H1 (cell line): ENCODE data around the gene AVPR2. TPM values are rescaled to one million over a fixed set of nuclear protein-coding genes. Genes with fewer than 3 reads are reported as not detected.
A peak's percentile ranks its signal among the peaks of the same experiment; 100 is the strongest.

Experiments used
- CTCF ChIA-PET: fragments of 300-600 bp; sonication (Branson Sonifier 250); formaldehyde crosslinking; loops from one replicate; lab custom pipeline; 2021; ENCODE audit not compliant: partially characterized antibody; lab: Charles Lee
- POLR2A ChIA-PET: fragments of 300-600 bp; sonication (Branson Sonifier 250); formaldehyde crosslinking; loops from one replicate; lab custom pipeline; 2021; ENCODE audit warnings: inconsistent platforms; ENCODE audit not compliant: partially characterized antibody; lab: Charles Lee
- DNase-seq, 2 experiments: peaks; one replicate each; pipeline versions ENCODE4 v3.0.0 to v3.0.0-alpha.2; 2010 to 2022; ENCODE audit warnings: low spot score in 2 of 2, low read depth in 1 of 2, mixed read lengths in 1 of 2
- FAIRE-seq: peaks from 2 replicates; lab custom pipeline; 2011; peaks lifted over from hg19 to GRCh38; lab: Jason Lieb, UNC
- H2AFZ ChIP-seq: 2 replicates; pipeline ENCODE4 v1.8.1; 2012; ENCODE audit warnings: low read length, inconsistent platforms
- H2AK5ac ChIP-seq: 2 replicates; pipeline ENCODE4 v1.6.1; 2013; ENCODE audit warnings: low read depth, low read length
- H2BK120ac ChIP-seq: replicated peaks from 2 replicates; pipeline ENCODE3; 2013; ENCODE audit warnings: low read depth, low read length, inconsistent platforms
- H2BK12ac ChIP-seq: 2 replicates; pipeline ENCODE4 v1.6.1; 2013; ENCODE audit warnings: low read depth, low read length
- H2BK15ac ChIP-seq: 2 replicates; pipeline ENCODE4 v1.6.1; 2013; ENCODE audit warnings: low read length
- H2BK20ac ChIP-seq: 2 replicates; pipeline ENCODE4 v1.6.1; 2013; ENCODE audit warnings: low read length
- H2BK5ac ChIP-seq: 2 replicates; pipeline ENCODE4 v1.6.1; 2013; ENCODE audit warnings: low read depth, low read length
- H3K14ac ChIP-seq: 2 replicates; pipeline ENCODE4 v1.6.1; 2013; ENCODE audit warnings: inconsistent platforms; ENCODE audit not compliant: insufficient read length
- H3K18ac ChIP-seq: 2 replicates; pipeline ENCODE4 v1.6.1; 2013; ENCODE audit warnings: low read length; ENCODE audit errors: extremely low read depth
- H3K23ac ChIP-seq: 2 replicates; pipeline ENCODE4 v1.6.1; 2013; ENCODE audit warnings: inconsistent platforms; ENCODE audit not compliant: insufficient read length
- H3K23me2 ChIP-seq: 2 replicates; pipeline ENCODE4 v1.6.1; 2013; ENCODE audit warnings: low read depth, low read length
- H3K27ac ChIP-seq: 2 replicates; pipeline ENCODE4 v1.6.1; 2011; ENCODE audit warnings: low read depth, low read length, inconsistent platforms
- H3K27me3 ChIP-seq, 4 experiments: replicated peaks in 1 of 4; 1 replicate in 1 of 4; 2 replicates in 3 of 4; pipeline versions ENCODE4 v1.6.1 to v1.8.1; 2011 to 2013; ENCODE audit warnings: low read length in 3 of 4, mild to moderate bottlenecking in 3 of 4, inconsistent platforms in 2 of 4, mixed read lengths in 2 of 4, moderate library complexity in 1 of 4; ENCODE audit not compliant: control insufficient read depth in 3 of 4, insufficient read depth in 3 of 4; ENCODE audit errors: extremely low read depth in 1 of 4
- H3K36me3 ChIP-seq, 4 experiments: 2 replicates each; pipeline versions ENCODE4 v1.6.1 to v1.8.1; 2011 to 2013; ENCODE audit warnings: mild to moderate bottlenecking in 4 of 4, low read length in 3 of 4, moderate library complexity in 2 of 4, control low read depth in 1 of 4, inconsistent platforms in 1 of 4; ENCODE audit not compliant: insufficient read depth in 4 of 4, control insufficient read depth in 2 of 4
- H3K4ac ChIP-seq: replicated peaks from 2 replicates; pipeline ENCODE3; 2013; ENCODE audit warnings: low read length, low read depth, mixed read lengths, inconsistent platforms; ENCODE audit not compliant: insufficient read length
- H3K4me1 ChIP-seq, 4 experiments: replicated peaks in 1 of 4; 1 replicate in 1 of 4; 2 replicates in 3 of 4; pipeline versions ENCODE4 v1.6.1 to v1.8.1; 2011 to 2013; ENCODE audit warnings: low read length in 3 of 4, inconsistent platforms in 2 of 4, mixed read lengths in 1 of 4; ENCODE audit not compliant: insufficient read depth in 4 of 4, control insufficient read depth in 3 of 4
- H3K4me2 ChIP-seq, 2 experiments: 2 replicates each; pipeline versions ENCODE4 v1.6.1 to v1.8.1; 2011 to 2013; ENCODE audit warnings: low read depth in 2 of 2, low read length in 2 of 2, control low read depth in 1 of 2, inconsistent platforms in 1 of 2, mild to moderate bottlenecking in 1 of 2; ENCODE audit not compliant: insufficient read depth in 1 of 2
- H3K4me3 ChIP-seq, 4 experiments: fragments of 200-600, 300-600 bp in 1 of 4; sonication (generic), shearing (Covaris generic), sonication (Bioruptor Twin) in 1 of 4; 2 replicates each; pipeline versions ENCODE4 v1.5.1 to v1.8.1; 2011 to 2016; ENCODE audit warnings: low read length in 4 of 4, low read depth in 3 of 4, control low read depth in 2 of 4, inconsistent platforms in 2 of 4, mild to moderate bottlenecking in 2 of 4, mixed read lengths in 1 of 4, moderate library complexity in 1 of 4; ENCODE audit not compliant: insufficient read depth in 2 of 4; ENCODE audit errors: extremely low read depth in 1 of 4
- H3K56ac ChIP-seq: replicated peaks from 2 replicates; pipeline ENCODE3; 2013; ENCODE audit warnings: low read depth, mild to moderate bottlenecking, mixed read lengths, low read length, inconsistent platforms; ENCODE audit not compliant: insufficient read length
- H3K79me1 ChIP-seq: 2 replicates; pipeline ENCODE4 v1.6.1; 2013; ENCODE audit warnings: low read depth, low read length, control low read depth
- H3K79me2 ChIP-seq, 2 experiments: 2 replicates each; pipeline versions ENCODE4 v1.6.1 to v1.8.1; 2012 to 2013; ENCODE audit warnings: low read length in 2 of 2, mild to moderate bottlenecking in 2 of 2, inconsistent platforms in 1 of 2; ENCODE audit not compliant: insufficient read depth in 2 of 2, control insufficient read depth in 1 of 2
- H3K9ac ChIP-seq, 4 experiments: replicated peaks in 1 of 4; 1 replicate in 1 of 4; 2 replicates in 3 of 4; pipeline versions ENCODE4 v1.6.1 to v1.8.1; 2011 to 2013; ENCODE audit warnings: low read depth in 3 of 4, low read length in 3 of 4, control low read depth in 2 of 4, mild to moderate bottlenecking in 2 of 4, moderate library complexity in 2 of 4, inconsistent platforms in 1 of 4; ENCODE audit errors: extremely low read depth in 1 of 4
- H3K9me3 ChIP-seq, 2 experiments: 2 replicates each; pipeline versions ENCODE4 v1.6.1 to v1.8.1; 2012 to 2013; ENCODE audit warnings: mild to moderate bottlenecking in 2 of 2, moderate library complexity in 2 of 2, control low read depth in 1 of 2, inconsistent platforms in 1 of 2, low read depth in 1 of 2, low read length in 1 of 2, mixed read lengths in 1 of 2; ENCODE audit not compliant: insufficient read depth in 2 of 2
- H4K20me1 ChIP-seq, 2 experiments: replicated peaks in 1 of 2; 2 replicates each; pipeline versions ENCODE3 to v1.8.1; 2011 to 2013; ENCODE audit warnings: inconsistent platforms in 2 of 2, low read length in 2 of 2, mild to moderate bottlenecking in 1 of 2; ENCODE audit not compliant: insufficient read depth in 2 of 2, control insufficient read depth in 1 of 2
- H4K5ac ChIP-seq: 2 replicates; pipeline ENCODE4 v1.6.1; 2013; ENCODE audit warnings: low read length, low read depth, mixed read lengths, inconsistent platforms; ENCODE audit not compliant: insufficient read length
- H4K8ac ChIP-seq: 2 replicates; pipeline ENCODE4 v1.8.0; 2013; ENCODE audit warnings: mild to moderate bottlenecking, moderate library complexity, low read length, inconsistent platforms; ENCODE audit not compliant: insufficient read depth; ENCODE audit errors: extremely low read depth
- H4K91ac ChIP-seq: replicated peaks from 2 replicates; pipeline ENCODE3; 2013; ENCODE audit warnings: low read length, mixed read lengths, inconsistent platforms; ENCODE audit not compliant: insufficient read length
- SIRT6 ChIP-seq: IDR thresholded peaks from one replicate; pipeline ENCODE4 v1.7.1; 2012; ENCODE audit warnings: low read length, inconsistent platforms
- WGBS, 2 experiments: shearing (Covaris generic) in 1 of 2; methylation state at CpG; one replicate each; pipeline versions ENCODE4 v1.1.6 to v1.1.7; 2013 to 2015; ENCODE audit warnings: low lambda C conversion rate in 2 of 2, mixed read lengths in 2 of 2, inconsistent platforms in 1 of 2, low coverage in 1 of 2, missing lambda C conversion rate in 1 of 2; ENCODE audit not compliant: insufficient replicate concordance in 2 of 2, insufficient coverage in 1 of 2, insufficient read length in 1 of 2; ENCODE audit errors: extremely low coverage in 1 of 2, missing lambda C conversion rate in 1 of 2; 5-methylcytosine and 5-hydroxymethylcytosine counted together
- polyA plus RNA-seq, 7 experiments: library from polyadenylated mRNA; depleted of rRNA in 3 of 7; stranded (reverse) in 5 of 7; unstranded in 2 of 7; fragments of >200 nt in 5 of 7; fragments of 200-250 nt in 2 of 7; gene quantifications; 1 replicate in 5 of 7; 2 replicates in 1 of 7; 4 replicates in 1 of 7; pipeline versions ENCODE4 v1.2.1 to v1.2.3, GENCODE V29; 2011 to 2013; ENCODE audit warnings: missing spikeins in 2 of 7, mixed read lengths in 2 of 7
- total RNA-seq: library from RNA; stranded (reverse); fragmentation: NEBNext Ultra II Directional; extraction: Animal tissue kit (Norgen Biotek cat#: 25700); gene quantifications from 2 replicates; pipeline ENCODE4 v1.2.1, GENCODE V29; 2021

Gene AVPR2
- total and polyA plus RNA-seq, 2 of the 8 experiments (the other 6 are each of a cell fraction or from before 2014, with no cell fraction given) = 0.09 TPM; not detected in 1

DNA sequence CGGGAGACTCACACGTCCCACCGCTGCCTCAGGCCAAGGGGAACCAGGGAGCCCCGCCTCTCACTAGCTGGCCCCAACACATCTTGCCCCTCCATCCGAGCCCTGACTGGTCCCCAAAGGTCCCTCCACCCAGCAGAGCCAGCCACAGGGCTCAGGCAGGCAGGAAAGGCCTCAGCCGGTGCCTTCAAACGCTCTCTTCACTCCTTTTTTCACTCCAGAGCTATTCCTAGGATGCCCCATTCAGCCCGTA, 23.1 kb downstream of the AVPR2 start:
- Histone ChIP-seq H4K91ac (peak overlapping the region; percentile 44), H3K27ac (peak overlapping the region; percentile 79), H3K18ac (peak overlapping the region; percentile 83; the same call in 1 of the 2 replicates), H2AK5ac (peak overlapping the region; percentile 93), H3K36me3 (peaks cover 0 to 10% (median 4%) of the 10 kb centered on the region in 4 experiments; a peak in 2 of 8 replicates), H3K4me3 (peak overlapping the region; percentile 55 to 77 (median 62)), H4K20me1 (no peaks in the 10 kb centered on the region), H2BK15ac (no peak overlapping the region), H2BK5ac (peak overlapping the region; percentile 66; the same call in 1 of the 2 replicates), H3K9ac (peak overlapping the region; percentile 15 to 78 (median 68)), H3K4ac (peak overlapping the region; percentile 69), H2AFZ (no peak overlapping the region), H3K27me3 (no peaks in the 10 kb centered on the region), H2BK12ac (0 out of 2 replicates have a peak overlapping the region, but pooled peaks have one; percentile 68), H2BK120ac (peak overlapping the region; percentile 64), H4K8ac (no peak overlapping the region; the same call in 1 of the 2 replicates), H3K9me3 (no peaks in the 10 kb centered on the region), H3K79me2 (peaks cover 0 to 3% of the 10 kb centered on the region in 2 experiments; a peak in 1 of 4 replicates), H3K4me1 (peaks cover 3 to 18% (median 12%) of the 10 kb centered on the region in 4 experiments), H3K56ac (peak overlapping the region; percentile 1), H3K23me2 (peaks cover 15% of the 10 kb centered on the region; the same call in 1 of the 2 replicates), H2BK20ac (no peak overlapping the region), H4K5ac (peak overlapping the region; percentile 88), H3K14ac (no peak overlapping the region), H3K4me2 (peak overlapping the region; percentile 88 to 94), H3K23ac (no peak overlapping the region), H3K79me1 (no peaks in the 10 kb centered on the region; the same call in 1 of the 2 replicates)
- FAIRE-seq = no peak
- CTCF ChIA-PET = interaction anchor here (0.7 to 19.6 kb wide), 8 partner anchors 9 to 99 kb away, joined by 3 to 272 read pairs (median 4); partner anchors contain the start of gene RENBP
- DNase-seq = no peak
- 0% methylated on average over 4 of the region's 8 CpGs; no CpG with 5 or more reads in 1 of the 2 experiments for WGBS, 2 experiments
- POLR2A ChIA-PET = interaction anchor here (0.7 to 14.9 kb wide), 9 partner anchors 14 to 161 kb away, joined by 3 to 231 read pairs (median 7); partner anchors contain the start of genes HCFC1, L1CAM, NAA10 and RENBP
- TF ChIP-seq SIRT6 = no peak
